GM23338 (cell line): ENCODE data around the gene RER1. TPM values are rescaled to one million over a fixed set of nuclear protein-coding genes. Genes with fewer than 3 reads are reported as not detected.

Source experiments
- ATAC-seq: fragments of 200-7000 bp; cut with Tn5 transposase; 3 replicates; pipeline ENCODE4 v1.9.1; 2020
- DNase-seq: peaks from one replicate; pipeline ENCODE4 v3.0.0-alpha.2; 2015; ENCODE audit warnings: low spot score
- H2AFZ ChIP-seq: fragments of 200-600 bp; sonication (generic); 2 replicates; pipeline ENCODE4 v1.8.0; 2016; ENCODE audit warnings: antibody characterized with exemption, mild to moderate bottlenecking, moderate library complexity
- H3F3A ChIP-seq: fragments of 200-600 bp; sonication (generic); replicated peaks from 2 replicates; pipeline ENCODE4 v1.8.0; 2017; ENCODE audit warnings: antibody characterized with exemption, mixed run types, low read depth
- H3K27ac ChIP-seq: fragments of 200-600 bp; sonication (generic); 2 replicates; pipeline ENCODE4 v1.6.1; 2016; ENCODE audit warnings: low read depth
- H3K27me3 ChIP-seq: fragments of 200-600 bp; sonication (generic); 2 replicates; pipeline ENCODE4 v1.8.0; 2016; ENCODE audit warnings: mild to moderate bottlenecking, mixed run types, moderate library complexity; ENCODE audit not compliant: insufficient read depth
- H3K36me3 ChIP-seq: fragments of 200-600 bp; sonication (generic); 2 replicates; pipeline ENCODE4 v1.8.0; 2016; ENCODE audit warnings: mild to moderate bottlenecking; ENCODE audit not compliant: insufficient read depth
- H3K4me1 ChIP-seq: fragments of 200-600 bp; sonication (generic); 2 replicates; pipeline ENCODE4 v1.8.0; 2016; ENCODE audit warnings: mild to moderate bottlenecking, moderate library complexity; ENCODE audit not compliant: insufficient read depth
- H3K4me2 ChIP-seq: fragments of 200-600 bp; sonication (generic); 2 replicates; pipeline ENCODE4 v1.7.1; 2017; ENCODE audit warnings: mixed run types
- H3K4me3 ChIP-seq: fragments of 200-600 bp; sonication (generic); 2 replicates; pipeline ENCODE4 v1.6.1; 2016; ENCODE audit warnings: mixed run types
- H3K79me2 ChIP-seq: fragments of 200-600 bp; sonication (generic); replicated peaks from 2 replicates; pipeline ENCODE4 v1.8.0; 2017; ENCODE audit warnings: mild to moderate bottlenecking; ENCODE audit not compliant: insufficient read depth
- H3K9me2 ChIP-seq: fragments of 200-600 bp; sonication (generic); 2 replicates; pipeline ENCODE4 v1.8.0; 2017; ENCODE audit not compliant: insufficient read depth
- H4K20me1 ChIP-seq: fragments of 200-600 bp; sonication (generic); replicated peaks from 2 replicates; pipeline ENCODE4 v1.8.0; 2017; ENCODE audit warnings: mild to moderate bottlenecking; ENCODE audit not compliant: insufficient read depth
- H3K27ac Mint-ChIP-seq: 2 replicates; pipeline ENCODE4 v1.8.0; 2020; ENCODE audit warnings: inconsistent platforms, mild to moderate bottlenecking, moderate library complexity, mixed read lengths
- H3K27me3 Mint-ChIP-seq: 3 replicates; pipeline ENCODE4 v1.8.0; 2022; ENCODE audit warnings: low read depth, mild to moderate bottlenecking, moderate library complexity, mixed read lengths, inconsistent platforms; ENCODE audit not compliant: insufficient read depth, poor library complexity
- H3K36me3 Mint-ChIP-seq: 3 replicates; pipeline ENCODE4 v1.8.0; 2021; ENCODE audit warnings: low read depth, mild to moderate bottlenecking, inconsistent platforms, moderate library complexity, mixed read lengths
- H3K4me1 Mint-ChIP-seq: 3 replicates; pipeline ENCODE4 v1.8.0; 2020; ENCODE audit warnings: mild to moderate bottlenecking, inconsistent platforms, mixed read lengths
- H3K4me3 Mint-ChIP-seq: 3 replicates; pipeline ENCODE4 v1.8.0; 2021; ENCODE audit warnings: moderate library complexity, mild to moderate bottlenecking, inconsistent platforms, mixed read lengths
- H3K9me3 Mint-ChIP-seq: 3 replicates; pipeline ENCODE4 v1.8.0; 2020; ENCODE audit warnings: moderate library complexity, mild to moderate bottlenecking, inconsistent platforms, mixed read lengths
- CREB1 ChIP-seq: fragments of 250-450 bp; sonication (Bioruptor Pico); IDR thresholded peaks from 2 replicates; pipeline ENCODE4 v1.5.0; 2020; ENCODE audit warnings: low read depth, mild to moderate bottlenecking, moderate library complexity
- CTCF ChIP-seq, 2 experiments: fragments of 200-600 bp in 1 of 2; sonication (generic) in 1 of 2; conservative IDR thresholded peaks; 2 replicates each; pipeline versions ENCODE4 v1.5.1 to v1.6.1; 2016 to 2017; ENCODE audit warnings: antibody characterized with exemption in 2 of 2, low read depth in 2 of 2, mild to moderate bottlenecking in 2 of 2, moderate library complexity in 1 of 2
- EZH2phosphoT487 ChIP-seq: fragments of 200-600 bp; sonication (generic); IDR thresholded peaks from one replicate; pipeline ENCODE4 v1.8.1; 2018; ENCODE audit warnings: antibody characterized with exemption; ENCODE audit not compliant: unreplicated experiment
- NANOG ChIP-seq: IDR thresholded peaks from 2 replicates; pipeline ENCODE4 v1.6.1; 2016; ENCODE audit warnings: antibody characterized with exemption, borderline replicate concordance
- REST ChIP-seq: IDR thresholded peaks from one replicate; pipeline ENCODE4 v1.6.1; 2018; ENCODE audit warnings: antibody characterized with exemption; ENCODE audit not compliant: unreplicated experiment
- ZNF331 ChIP-seq: fragments of 250-450 bp; sonication (Bioruptor Pico); IDR thresholded peaks from 2 replicates; pipeline ENCODE4 v1.5.0; 2020; ENCODE audit warnings: low read depth, mild to moderate bottlenecking, moderate library complexity
- polyA plus RNA-seq: library from polyadenylated mRNA; unstranded; fragments of >200 nt; fragmentation: Nextera tagmentation; extraction: Ambion mirVana; gene quantifications from 2 replicates; pipeline ENCODE4 v1.2.1, GENCODE V29; 2016
- total RNA-seq: library from RNA; depleted of rRNA; stranded (reverse); fragments of >200 nt; shearing (Covaris generic); gene quantifications from 2 replicates; pipeline ENCODE4 v1.2.3, GENCODE V29; 2014

Gene RER1
- total and polyA plus RNA-seq, 2 experiments from 2014 or later = 58.4 to 99.5 TPM

GRCh38 chr1:2427976-2428375, 36.3 kb downstream of the RER1 start:
- no peak for DNase-seq
- no peak overlapping the region for H2AFZ ChIP-seq
- ATAC-seq = no peak

More at GRCh38 chr1:2427976-2428375, 36.3 kb downstream of the RER1 start:
- Histone ChIP-seq H3K27ac (no peak overlapping the region), H3F3A (no peaks in the 10 kb centered on the region), H3K4me2 (no peak overlapping the region), H3K4me1 (no peaks in the 10 kb centered on the region), H3K79me2 (no peaks in the 10 kb centered on the region), H4K20me1 (no peaks in the 10 kb centered on the region), H3K36me3 (no peaks in the 10 kb centered on the region), H3K9me2 (no peaks in the 10 kb centered on the region), H3K4me3 (no peak overlapping the region), H3K27me3 (no peaks in the 10 kb centered on the region)
- TF ChIP-seq REST (no peak), ZNF331 (CRISPR knock-in tag) (no peak), CREB1 (CRISPR knock-in tag) (no peak), CTCF (conservative IDR thresholded peaks at IDR 0.05; ENCODE audit: low read depth in 2 of 2) (no peak), NANOG (no peak), EZH2phosphoT487 (no peak)
- H3K9me3 Mint-ChIP-seq = peaks cover 13% of the 10 kb centered on the region; the same call in 2 of the 3 replicates
- no peaks in the 10 kb centered on the region for H3K4me1 Mint-ChIP-seq
- H3K27ac Mint-ChIP-seq = no peak overlapping the region
- H3K4me3 Mint-ChIP-seq = no peak overlapping the region
- H3K27me3 Mint-ChIP-seq = peaks cover 5% of the 10 kb centered on the region
- no peaks in the 10 kb centered on the region for H3K36me3 Mint-ChIP-seq
